ENCODE data around the gene ISG20L2.
A peak's percentile ranks its signal among the peaks of the same experiment; 100 is the strongest.
"Not testable (repeated sequence)": the region's sequence is repeated elsewhere in the genome, so short reads cannot be mapped to it uniquely, and the experiment has no call there.

The ISG20L2 gene

DNA sequence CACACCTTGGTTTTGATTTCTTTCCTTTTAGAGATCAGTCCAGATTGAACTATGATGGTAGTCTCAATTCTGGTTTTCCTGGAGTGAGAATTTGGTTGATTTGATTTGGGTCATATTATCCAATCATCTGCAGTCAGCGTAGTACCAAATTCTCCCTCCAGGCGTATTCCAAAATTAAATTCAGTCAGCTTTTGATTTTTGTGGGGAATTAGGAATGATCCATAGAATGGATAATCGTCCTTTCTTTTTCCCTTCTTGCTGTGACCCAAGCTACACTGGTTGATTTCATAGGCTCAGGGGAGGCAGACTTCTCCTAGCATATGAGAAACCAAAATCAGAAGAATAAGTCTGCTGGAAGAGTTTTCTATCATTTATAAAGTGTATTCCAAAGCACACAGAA is 43.7 kb upstream of the ISG20L2 start:
- in situ Hi-C loops (cut with HindIII; ENCODE audit: low sequenced_read_pairs), result no loop called here
- TF ChIP-seq CTCF (IDR thresholded peaks at IDR 0.05; ENCODE audit: low read depth, low read length, missing control alignments), result no peak
- H3K4me3 ChIP-seq (ENCODE audit: low read depth, low read length), result no peak overlapping the region
- no peak for DNase-seq (ENCODE audit: low read depth)

DNA sequence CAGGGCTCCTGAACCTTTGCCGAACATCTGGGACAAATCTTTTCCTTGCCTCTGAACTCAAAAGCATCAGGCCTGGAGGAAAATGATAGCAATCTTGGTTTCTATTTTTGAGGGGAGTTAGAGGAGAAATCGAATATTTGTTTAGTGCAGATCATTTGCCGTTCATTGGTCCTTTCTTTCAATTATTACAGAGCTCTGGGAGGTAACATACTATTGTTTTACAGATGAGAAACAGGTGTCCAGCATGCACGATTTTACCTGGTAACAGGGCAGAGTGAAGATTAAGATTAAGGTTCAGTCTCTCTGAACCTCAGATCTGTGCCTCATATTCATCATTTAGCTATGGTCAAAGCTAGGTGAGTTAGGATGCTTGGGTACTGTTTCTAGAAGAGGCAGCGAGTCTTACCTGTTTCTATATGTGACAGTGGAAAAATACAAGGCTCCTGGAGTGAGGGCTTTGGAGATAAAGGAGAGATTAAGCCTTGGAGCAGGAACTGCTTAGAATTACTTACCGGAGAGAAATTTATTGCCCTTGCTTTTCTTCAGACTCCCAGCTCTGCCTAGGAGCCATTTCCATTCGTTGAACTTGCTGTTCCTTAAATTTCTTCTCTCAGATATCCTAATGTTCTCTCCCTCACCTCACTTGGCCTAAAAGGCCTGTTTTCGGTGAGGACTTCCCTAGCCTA is 40.2 kb upstream of the ISG20L2 start:
- no peak for DNase-seq (ENCODE audit: low read depth)
- in situ Hi-C loops (cut with HindIII; ENCODE audit: low sequenced_read_pairs), result no loop called here
- TF ChIP-seq CTCF (IDR thresholded peaks at IDR 0.05; ENCODE audit: low read depth, low read length, missing control alignments), result no peak
- H3K4me3 ChIP-seq (ENCODE audit: low read depth, low read length), result peak overlapping the region; percentile 94

- TF ChIP-seq CTCF (IDR thresholded peaks at IDR 0.05; ENCODE audit: low read depth, low read length, missing control alignments), result no peak
- no peak for DNase-seq (ENCODE audit: low read depth)
- H3K4me3 ChIP-seq (ENCODE audit: low read depth, low read length), result peak overlapping the region; percentile 94
- in situ Hi-C loops (cut with HindIII; ENCODE audit: low sequenced_read_pairs), result no loop called here
Measured at GRCh38 chr1:156767879-156768604, 39.5 kb upstream of the ISG20L2 start.

DNA sequence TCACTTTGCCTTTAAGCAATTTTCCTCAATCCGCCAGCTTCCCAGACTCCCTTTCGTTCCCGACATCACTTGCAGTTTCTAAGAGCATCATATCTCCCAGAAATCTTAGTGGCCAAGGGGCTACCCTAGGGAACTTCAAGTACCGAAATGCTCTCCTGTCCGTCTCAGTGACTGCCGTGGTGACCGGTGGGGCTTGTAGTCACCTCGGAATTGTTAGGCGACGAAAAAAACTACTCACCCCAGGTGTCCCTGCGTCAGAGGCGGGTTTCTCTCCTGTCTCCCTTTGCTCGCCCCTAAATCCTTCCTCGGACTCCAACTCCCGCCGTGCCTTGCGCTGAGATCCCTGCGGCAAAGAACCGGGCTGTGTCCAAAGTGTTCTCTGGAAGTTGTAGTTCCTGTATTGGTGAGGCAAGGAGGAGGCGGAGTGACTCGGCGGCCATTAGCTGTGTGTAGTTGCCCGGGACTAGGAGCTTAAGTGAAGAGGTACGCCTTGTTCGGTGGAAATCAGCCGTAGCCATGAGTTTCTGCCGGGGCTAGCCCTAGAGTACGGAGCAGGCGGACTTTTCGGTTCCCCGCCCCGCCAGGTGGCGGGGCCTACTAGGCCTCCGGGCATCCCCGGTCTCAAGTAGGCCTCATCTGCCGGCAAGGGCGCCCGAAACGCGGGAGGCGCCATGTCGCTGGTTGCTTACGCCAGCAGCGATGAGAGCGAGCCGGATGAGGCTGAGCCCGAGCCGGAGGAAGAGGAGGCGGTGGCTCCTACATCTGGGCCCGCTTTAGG is 38.7 kb upstream of the ISG20L2 start, which contains the start of gene PRCC:
Gene PRCC (plus strand): TSS at position 435 of the 778 bp plus-strand sequence. CDS start 237 bp downstream, at position 672.
- in situ Hi-C loops (cut with HindIII; ENCODE audit: low sequenced_read_pairs), result no loop called here
- DNase-seq (ENCODE audit: low read depth), result peak; percentile 100
- TF ChIP-seq CTCF (IDR thresholded peaks at IDR 0.05; ENCODE audit: low read depth, low read length, missing control alignments), result no peak
- peak within 1 kb of the TSS; percentile 94 for H3K4me3 ChIP-seq (ENCODE audit: low read depth, low read length)

GRCh38 chr1:156766298-156767100 is 37.9 kb upstream of the ISG20L2 start:
- no peak for TF ChIP-seq CTCF (IDR thresholded peaks at IDR 0.05; ENCODE audit: low read depth, low read length, missing control alignments)
- in situ Hi-C loops (cut with HindIII; ENCODE audit: low sequenced_read_pairs), result no loop called here
- no peak for DNase-seq (ENCODE audit: low read depth)
- H3K4me3 ChIP-seq (ENCODE audit: low read depth, low read length), result peak overlapping the region; percentile 94

DNA sequence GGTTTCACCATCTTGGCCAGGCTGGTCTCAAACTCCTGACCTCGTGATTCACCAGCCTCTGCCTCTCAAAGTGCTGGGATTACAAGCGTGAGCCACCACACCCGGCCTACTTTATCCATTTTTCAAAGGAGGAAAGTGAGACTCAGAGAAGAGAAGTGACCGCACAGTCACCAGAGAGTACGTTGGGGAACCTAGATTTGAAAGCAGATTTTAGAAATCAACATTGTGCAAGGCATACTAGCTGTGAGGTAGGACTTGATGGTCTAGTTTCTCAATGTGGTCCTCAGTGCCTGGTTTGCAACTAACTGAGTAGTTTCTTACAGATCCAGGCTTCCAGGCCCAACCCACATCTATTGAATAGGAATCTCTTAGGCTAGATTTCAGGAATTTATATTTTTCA is 37.1 kb upstream of the ISG20L2 start:
- peak overlapping the region; percentile 94 for H3K4me3 ChIP-seq (ENCODE audit: low read depth, low read length)
- no peak for TF ChIP-seq CTCF (IDR thresholded peaks at IDR 0.05; ENCODE audit: low read depth, low read length, missing control alignments)
- in situ Hi-C loops (cut with HindIII; ENCODE audit: low sequenced_read_pairs), result no loop called here
- no peak for DNase-seq (ENCODE audit: low read depth)

DNA sequence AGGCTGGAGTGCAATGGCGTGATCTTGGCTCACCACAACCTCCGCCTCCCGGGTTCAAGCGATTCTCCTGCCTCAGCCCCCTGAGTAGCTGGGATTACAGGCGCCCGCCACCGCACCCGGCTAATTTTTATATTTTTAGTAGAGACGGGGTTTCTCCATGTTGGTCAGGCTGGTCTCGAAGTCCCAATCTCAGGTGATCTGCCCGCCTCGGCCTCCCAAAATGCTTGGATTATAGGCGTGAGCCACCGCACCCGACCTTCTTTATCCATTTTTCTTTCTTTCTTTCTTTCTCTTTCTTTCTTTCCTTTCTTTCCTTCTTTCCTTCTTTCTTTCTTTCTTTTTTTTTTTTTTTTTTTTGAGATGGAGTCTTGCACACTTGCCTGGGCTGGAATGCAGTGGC is 36.6 kb upstream of the ISG20L2 start:
- in situ Hi-C loops (cut with HindIII; ENCODE audit: low sequenced_read_pairs); DNase-seq (ENCODE audit: low read depth): not testable (repeated sequence)

More for the DNA sequence above, 36.6 kb upstream of the ISG20L2 start:
- not testable (repeated sequence) for H3K4me3 ChIP-seq (ENCODE audit: low read depth, low read length)

Data from astrocyte of the cerebellum (primary cell).